Left ventricle myocardium superior (tissue), 1 donor: ENCODE measurements around the gene MT3. TPM values are rescaled to one million over a fixed set of nuclear protein-coding genes. Genes with fewer than 3 reads are reported as not detected.
"Not testable (repeated sequence)": the region's sequence is repeated elsewhere in the genome, so short reads cannot be mapped to it uniquely, and the experiment has no call there.

Experiments
- ATAC-seq: fragments of 200-7000 bp; cut with Tn5 transposase; one replicate; pipeline ENCODE4 v1.9.1; 2020; ENCODE audit warnings: mild to moderate bottlenecking, moderate library complexity
- DNase-seq: peaks from one replicate; pipeline ENCODE4 v3.0.0-alpha.2; 2020
- intact Hi-C: fragments of 100-400 bp; cut with micrococcal nuclease; formaldehyde crosslinking; loops from one replicate; pipeline ENCODE4 v1.11.0; 2022
- total RNA-seq: library from RNA; stranded (reverse); fragmentation: NEBNext Ultra II Directional; extraction: Animal tissue kit (Norgen Biotek cat#: 25700); gene quantifications from one replicate; pipeline ENCODE4 v1.2.1, GENCODE V29; 2021
- donor health status: DM: no; HTN: yes; CAD: no; lungs with severe emphysema.

The MT3 gene
- total RNA-seq, 1 donor from 2014 or later = 3.8 TPM

- intact Hi-C loops = loop anchor here (10.0 kb wide), 1 partner anchor 77 kb away; the partner anchor contains the start of gene MT1X
- no peak for DNase-seq
- ATAC-seq = no peak
These were observed 18.3 kb downstream of the MT3 start for GRCh38 chr16:56607675-56608042.

DNA sequence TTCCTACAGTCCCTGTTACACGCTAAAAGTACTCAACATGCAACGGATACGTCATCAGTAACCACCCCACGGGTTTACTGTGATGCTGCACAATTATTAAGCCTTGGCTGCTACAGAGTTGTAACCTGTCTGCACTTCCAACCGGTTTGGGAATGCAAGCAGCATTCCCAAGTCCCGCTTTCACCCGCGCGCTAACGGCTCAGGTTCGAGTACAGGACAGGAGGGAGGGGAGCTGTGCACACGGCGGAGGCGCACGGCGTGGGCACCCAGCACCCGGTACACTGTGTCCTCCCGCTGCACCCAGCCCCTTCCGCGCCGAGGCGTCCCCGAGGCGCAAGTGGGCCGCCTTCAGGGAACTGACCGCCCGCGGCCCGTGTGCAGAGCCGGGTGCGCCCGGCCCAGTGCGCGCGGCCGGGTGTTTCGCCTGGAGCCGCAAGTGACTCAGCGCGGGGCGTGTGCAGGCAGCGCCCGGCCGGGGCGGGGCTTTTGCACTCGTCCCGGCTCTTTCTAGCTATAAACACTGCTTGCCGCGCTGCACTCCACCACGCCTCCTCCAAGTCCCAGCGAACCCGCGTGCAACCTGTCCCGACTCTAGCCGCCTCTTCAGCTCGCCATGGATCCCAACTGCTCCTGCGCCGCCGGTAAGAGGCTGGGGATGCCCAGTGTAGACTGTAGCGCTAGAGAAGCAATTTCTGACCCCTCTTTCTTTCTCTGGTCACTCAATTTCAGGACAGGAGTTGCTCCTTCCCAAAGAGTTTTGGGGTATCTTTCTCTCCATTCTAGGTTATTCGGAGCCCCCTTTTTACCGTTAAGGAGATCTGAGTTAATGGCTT, 18.9 kb downstream of the MT3 start, which contains the start of gene MT2A:
Gene MT2A, plus strand, starts transcription at position 542 of the 833 bp plus-strand sequence. Its CDS starts 72 bp downstream, at position 614.
- DNase-seq (peak; percentile 98), ATAC-seq (peak; percentile 84)
- intact Hi-C loops = loop anchor here (10.0 kb wide), 1 partner anchor 77 kb away; the partner anchor contains the start of gene MT1X

DNA sequence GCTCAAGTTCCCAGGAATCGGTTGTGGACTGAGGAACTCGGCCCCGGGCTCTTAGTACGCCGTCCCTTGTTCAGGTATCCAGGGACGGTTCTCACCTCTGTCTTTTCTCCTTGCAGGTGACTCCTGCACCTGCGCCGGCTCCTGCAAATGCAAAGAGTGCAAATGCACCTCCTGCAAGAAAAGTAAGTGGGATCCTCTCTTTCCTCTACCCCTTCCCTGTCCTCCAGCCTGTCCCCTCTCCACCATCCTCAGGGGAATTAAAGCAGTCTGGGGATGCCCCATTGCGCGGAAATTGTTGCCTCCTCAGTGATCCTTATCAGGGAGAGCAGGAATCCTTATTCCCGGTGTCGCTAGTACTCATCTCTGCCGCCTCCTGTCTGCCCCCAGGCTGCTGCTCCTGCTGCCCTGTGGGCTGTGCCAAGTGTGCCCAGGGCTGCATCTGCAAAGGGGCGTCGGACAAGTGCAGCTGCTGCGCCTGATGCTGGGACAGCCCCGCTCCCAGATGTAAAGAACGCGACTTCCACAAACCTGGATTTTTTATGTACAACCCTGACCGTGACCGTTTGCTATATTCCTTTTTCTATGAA, 19.6 kb downstream of the MT3 start:
- no peak for ATAC-seq
- intact Hi-C loops = loop anchor here (10.0 kb wide), 1 partner anchor 76 kb away; the partner anchor contains the start of gene MT1X
- DNase-seq = peak; percentile 35

GRCh38 chr16:56609463-56609921, 20.2 kb downstream of the MT3 start:
- DNase-seq (peak; percentile 48), ATAC-seq (peak; percentile 8)
- intact Hi-C loops = loop anchor here (10.0 kb wide), 1 partner anchor 75 kb away; the partner anchor contains the start of gene MT1X

DNA sequence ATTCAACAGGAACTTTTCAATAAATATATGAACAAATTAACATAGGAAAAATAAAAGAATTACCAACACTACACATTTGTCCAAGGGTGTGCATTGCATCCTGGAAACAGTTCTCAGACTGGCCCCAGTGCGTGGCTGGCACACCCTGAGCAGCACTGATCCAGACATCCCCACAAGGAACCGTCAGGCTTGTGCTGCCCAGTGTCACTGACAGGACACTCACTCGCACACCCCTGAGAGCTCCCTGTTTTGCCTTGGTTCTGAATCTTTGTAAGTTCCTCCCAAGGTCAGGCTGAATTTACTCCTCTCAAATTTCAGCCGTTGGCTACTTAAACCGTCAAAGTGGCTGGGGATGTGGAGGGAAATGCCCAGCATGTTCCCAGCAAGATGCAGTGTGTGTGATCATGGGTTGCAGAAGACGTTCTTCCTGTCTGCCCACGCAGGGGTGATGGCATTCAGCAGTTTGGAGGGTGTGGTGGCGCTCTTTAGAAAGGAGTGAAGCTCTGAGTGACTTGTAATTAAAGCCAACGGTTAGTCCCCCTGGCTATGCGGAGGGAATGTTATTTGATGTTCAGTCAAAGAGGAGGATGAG, 20.8 kb downstream of the MT3 start:
- DNase-seq (peak; percentile 53), ATAC-seq (peak; percentile 12)
- intact Hi-C loops = no loop called here

DNA sequence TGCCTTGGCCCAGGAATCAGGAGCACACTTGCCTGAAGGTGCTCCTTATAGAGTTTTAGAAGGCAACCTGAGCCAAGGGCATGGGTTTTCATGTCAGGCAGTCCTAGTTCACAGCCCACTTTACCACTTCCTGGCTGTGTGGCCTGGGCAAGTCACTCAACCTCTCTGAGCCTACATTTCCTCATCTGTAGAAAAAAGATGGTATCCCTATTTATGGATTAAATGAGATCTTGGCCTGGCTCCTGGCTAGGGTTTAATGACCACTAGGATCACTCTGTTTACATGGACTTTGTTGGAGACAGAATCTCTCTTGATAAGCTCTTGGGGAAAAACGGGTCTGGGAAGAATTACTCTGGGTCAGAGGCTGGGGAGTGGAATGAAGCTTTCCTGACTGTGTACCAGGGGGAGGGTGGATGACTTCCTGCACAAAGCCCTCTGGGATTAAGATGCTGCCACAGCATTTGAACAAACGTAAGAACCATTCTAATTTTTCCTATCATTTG, 21.3 kb downstream of the MT3 start:
- intact Hi-C loops = no loop called here
- no peak for DNase-seq
- no peak for ATAC-seq

GRCh38 chr16:56611281-56611833, 22.0 kb downstream of the MT3 start:
- ATAC-seq = peak; percentile 67
- peak; percentile 75 for DNase-seq
- intact Hi-C loops = no loop called here

GRCh38 chr16:56613706-56614105, 24.4 kb downstream of the MT3 start:
- ATAC-seq = no peak
- DNase-seq = no peak
- intact Hi-C loops = no loop called here

DNA sequence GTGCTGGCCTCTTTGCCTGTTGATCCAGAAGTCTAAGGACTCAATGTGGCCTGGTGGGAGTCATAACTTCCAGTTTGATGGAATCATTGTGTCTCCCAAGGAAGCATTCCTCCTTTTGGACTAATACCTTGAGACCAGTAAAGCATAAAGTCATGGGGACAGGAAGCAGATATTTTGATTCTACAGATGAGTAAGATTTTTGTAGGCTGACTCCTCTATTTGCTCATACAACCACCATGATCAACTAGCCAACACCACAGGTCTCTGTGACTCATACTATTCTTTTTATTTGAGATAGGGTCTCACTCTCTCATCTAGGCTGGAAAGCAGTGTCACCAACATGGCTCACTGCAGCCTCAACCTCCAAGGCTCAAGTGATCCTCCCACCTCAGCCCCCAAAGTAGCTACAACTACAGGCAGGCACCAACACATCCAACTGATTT, 25.2 kb downstream of the MT3 start:
- no peak for DNase-seq
- intact Hi-C loops = no loop called here
- no peak for ATAC-seq

DNA sequence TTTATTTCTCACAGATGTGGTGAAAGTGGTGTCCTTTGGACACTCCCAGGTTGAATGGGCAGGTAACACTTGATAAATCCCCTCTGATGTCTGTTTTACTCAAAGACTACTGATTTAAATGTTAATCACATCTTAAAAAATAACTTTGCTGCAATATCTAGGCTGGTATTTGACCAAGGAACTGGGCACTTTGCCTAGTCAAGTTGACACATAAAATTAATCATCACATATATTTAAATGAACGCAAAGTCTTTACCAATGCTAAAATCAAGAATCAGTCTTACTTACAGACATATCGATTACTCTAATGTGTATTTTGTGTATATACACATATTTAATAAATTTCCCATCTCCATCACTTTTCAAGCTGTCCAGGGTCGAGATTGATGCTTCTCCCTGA, 26.0 kb downstream of the MT3 start:
- DNase-seq = no peak
- no peak for ATAC-seq
- intact Hi-C loops = no loop called here

DNA sequence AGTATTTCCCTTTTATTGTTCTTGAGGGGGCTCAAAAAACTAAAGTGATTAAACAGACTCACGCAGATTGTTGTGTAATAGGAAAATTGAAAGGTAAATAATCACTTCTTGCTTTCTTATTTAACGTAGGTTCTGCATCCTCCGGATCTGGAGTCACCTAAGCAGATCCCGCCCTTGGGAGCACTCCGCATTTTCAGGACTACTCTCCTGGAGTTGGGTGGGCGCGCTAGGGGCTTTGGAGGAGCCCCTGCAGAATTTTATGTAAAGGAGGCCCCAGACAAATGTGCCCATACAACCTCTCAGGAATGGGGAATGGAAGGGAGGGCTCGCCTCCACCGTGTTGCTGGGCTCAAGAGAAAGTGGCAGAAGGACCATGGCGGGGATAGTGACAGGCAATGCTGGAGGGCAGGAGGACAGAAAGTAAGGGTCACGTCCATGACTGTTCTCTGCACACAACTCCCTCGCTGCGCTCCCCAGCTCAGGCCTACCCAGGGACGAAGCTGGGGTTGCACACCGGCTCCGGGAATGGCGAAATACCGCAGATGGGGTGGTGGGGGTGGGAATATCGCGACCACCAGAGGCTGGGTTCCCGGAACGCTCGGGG, 27.4 kb downstream of the MT3 start:
- ATAC-seq (peak; percentile 10), DNase-seq (no peak)
- intact Hi-C loops = no loop called here

- DNase-seq = peak; percentile 92
- intact Hi-C loops = no loop called here
These were observed 28.1 kb downstream of the MT3 start for GRCh38 chr16:56617212-56618085.

DNA sequence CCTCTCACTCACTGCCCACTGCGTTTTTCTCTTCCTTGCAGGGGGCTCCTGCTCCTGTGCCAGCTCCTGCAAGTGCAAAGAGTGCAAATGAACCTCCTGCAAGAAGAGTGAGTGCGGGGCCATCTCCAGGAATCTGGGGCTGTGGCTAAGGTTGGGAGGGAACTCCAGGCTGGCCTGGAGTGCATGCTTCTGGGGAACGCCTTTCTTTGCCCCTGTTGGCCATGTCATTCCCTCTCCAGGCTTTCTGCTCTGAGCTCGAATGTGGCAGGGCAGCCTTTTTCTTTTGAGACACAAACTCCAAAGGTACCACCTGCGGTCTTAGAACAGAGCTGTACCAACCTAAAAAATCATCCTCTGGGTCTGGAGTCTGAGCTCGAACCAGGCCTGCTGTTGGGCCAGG, 28.8 kb downstream of the MT3 start:
- ATAC-seq (no peak), DNase-seq (no peak)
- intact Hi-C loops = no loop called here

More at GRCh38 chr16:56617212-56618085, 28.1 kb downstream of the MT3 start:
- ATAC-seq = peak; percentile 96

GRCh38 chr16:56620339-56620897, 31.1 kb downstream of the MT3 start:
- intact Hi-C loops = no loop called here
- ATAC-seq = no peak

GRCh38 chr16:56621665-56622445, 32.5 kb downstream of the MT3 start:
- ATAC-seq, DNase-seq, intact Hi-C loops: not testable (repeated sequence)

More at GRCh38 chr16:56620339-56620897, 31.1 kb downstream of the MT3 start:
- DNase-seq = no peak

DNA sequence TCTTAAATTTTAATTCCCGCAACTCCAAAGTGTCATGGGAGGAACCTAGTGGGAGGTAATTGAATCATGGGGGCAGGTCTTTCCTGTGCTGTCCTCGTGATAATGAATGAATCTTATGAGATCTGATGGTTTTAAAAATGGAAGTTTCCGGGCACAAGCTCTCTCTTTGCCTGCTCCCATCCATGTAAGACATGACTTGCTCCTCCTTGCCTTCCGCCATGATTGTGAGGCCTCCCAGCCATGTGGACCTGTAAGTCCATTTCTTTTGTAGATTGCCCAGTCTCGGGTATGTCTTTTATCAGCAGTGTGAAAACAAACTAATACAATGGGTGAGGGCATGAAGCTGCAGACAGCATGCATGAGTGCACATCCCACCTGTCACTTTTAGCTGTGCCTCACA, 33.9 kb downstream of the MT3 start:
- DNase-seq, intact Hi-C loops, ATAC-seq: not testable (repeated sequence)

DNA sequence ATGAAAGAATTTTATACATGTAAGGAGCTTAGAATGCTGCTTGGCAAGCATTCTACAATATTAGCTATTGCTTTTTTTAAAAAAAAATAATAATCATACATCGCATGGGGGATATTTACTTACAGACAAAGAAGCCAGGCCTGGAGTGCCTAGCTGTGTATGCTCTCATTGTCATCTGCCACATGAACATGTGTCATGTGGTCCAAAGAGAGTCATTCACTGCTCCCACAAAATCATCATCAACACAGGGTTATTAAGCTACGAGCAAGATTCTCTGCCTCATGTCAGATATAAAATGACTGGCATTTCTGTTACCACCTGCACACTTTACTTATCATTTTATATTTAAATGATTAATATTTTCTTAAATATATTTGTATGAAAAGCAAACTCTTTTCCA, 34.3 kb downstream of the MT3 start:
- no peak for DNase-seq
- ATAC-seq = no peak
- intact Hi-C loops = no loop called here
